HG03439 (cell line): ENCODE measurements around the gene WDR26.
"Not testable (repeated sequence)": the region's sequence is repeated elsewhere in the genome, so short reads cannot be mapped to it uniquely, and the experiment has no call there.

Experiments
- ATAC-seq: cut with Tn5 transposase; IDR thresholded peaks from one replicate; pipeline ENCODE4 v1.9.1; 2021; ENCODE audit warnings: mild to moderate bottlenecking, moderate library complexity; ENCODE audit not compliant: unreplicated experiment

WDR26 gene

DNA sequence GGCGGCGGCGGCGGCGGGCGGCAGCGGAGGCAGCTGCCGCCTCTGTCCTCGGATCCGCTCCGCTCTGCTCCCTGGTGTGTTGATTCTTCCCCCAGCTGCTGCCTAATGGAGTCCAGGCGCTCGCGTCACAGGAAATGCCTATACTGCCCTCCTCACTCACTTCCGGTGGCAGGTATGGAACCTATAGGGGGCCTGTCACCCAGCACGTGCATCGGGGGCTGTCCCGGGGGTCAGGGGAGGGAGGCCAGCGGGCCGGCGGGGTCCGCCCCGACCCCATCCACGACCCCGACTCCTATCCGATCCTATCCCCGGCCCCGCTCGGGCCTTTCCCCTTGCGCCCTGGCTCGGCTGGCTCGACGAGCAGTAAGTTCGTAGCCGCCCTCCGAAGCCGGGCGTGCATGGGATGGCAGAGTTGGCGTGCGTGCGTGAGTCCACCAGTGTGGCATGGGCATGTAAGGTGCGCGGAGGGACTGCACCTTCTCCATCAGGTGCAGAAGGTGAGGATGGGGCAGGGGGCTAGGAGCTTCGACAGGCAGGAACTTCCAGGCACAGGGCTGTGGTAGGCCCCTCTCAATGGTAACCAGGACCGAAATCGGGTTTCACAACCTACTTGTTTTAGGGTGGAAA is at the start of gene WDR26:
Gene WDR26, minus strand, starts transcription at position 107 of the 627 bp plus-strand sequence.
- peak; percentile 86 for ATAC-seq

DNA sequence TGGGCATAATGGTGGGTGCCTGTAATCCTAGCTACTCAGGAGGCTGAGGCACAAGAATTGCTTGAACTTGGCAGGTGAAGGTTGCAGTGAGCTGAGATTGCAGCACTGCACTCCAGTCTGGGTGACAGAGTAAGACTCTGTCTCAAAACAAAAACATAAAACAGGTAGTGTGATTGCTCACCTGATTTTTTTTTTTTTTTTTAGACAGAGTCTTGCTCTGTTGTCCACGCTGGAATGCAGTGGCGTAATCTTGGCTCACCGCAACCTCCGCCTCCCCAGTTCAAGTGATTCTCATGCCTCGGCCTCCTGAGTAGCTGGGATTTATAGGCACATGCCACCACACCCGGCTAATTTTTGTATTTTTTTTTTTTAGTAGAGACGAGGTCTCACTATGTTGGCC is 48.6 kb upstream of the WDR26 start:
- not testable (repeated sequence) for ATAC-seq

DNA sequence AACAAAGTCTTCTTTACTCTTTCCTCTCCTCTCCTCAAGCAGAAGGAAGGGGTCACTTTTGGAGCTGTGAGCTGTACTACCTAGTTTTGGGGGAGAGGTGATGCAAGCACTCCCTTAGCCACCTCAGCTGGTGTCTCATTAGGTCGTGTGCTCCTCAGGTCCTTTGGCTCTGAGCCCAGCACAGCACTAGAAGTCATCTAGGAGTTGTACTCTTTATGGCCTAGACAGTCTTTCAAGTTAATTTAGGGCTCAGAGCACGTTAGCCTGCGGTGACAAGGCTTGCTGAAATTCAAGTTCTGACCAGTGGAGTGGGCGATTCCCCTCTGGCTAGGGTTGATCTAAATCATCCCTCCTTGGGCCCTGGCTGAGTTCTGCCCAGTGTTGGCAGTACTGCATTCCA is 48.0 kb upstream of the WDR26 start:
- no peak for ATAC-seq

DNA sequence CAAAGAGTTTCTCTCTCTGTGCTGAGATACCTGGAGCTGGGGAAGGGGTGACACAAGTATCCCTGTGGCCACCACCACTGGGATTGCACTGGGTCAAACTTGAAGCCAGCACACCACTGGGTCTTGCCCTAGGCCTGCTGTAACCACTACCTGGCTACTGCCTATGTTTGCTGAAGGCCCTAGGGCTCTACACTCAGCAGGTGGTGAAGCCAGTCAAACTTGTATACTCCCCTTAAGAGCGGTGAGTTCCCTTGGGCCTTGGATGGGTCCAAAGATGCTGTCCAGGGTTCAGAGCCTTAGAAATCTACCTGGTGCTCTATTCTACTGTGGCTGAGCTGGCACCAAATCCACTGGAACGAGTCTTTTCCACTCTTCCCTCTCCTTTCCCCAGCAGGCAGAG is 47.0 kb upstream of the WDR26 start:
- no peak for ATAC-seq

DNA sequence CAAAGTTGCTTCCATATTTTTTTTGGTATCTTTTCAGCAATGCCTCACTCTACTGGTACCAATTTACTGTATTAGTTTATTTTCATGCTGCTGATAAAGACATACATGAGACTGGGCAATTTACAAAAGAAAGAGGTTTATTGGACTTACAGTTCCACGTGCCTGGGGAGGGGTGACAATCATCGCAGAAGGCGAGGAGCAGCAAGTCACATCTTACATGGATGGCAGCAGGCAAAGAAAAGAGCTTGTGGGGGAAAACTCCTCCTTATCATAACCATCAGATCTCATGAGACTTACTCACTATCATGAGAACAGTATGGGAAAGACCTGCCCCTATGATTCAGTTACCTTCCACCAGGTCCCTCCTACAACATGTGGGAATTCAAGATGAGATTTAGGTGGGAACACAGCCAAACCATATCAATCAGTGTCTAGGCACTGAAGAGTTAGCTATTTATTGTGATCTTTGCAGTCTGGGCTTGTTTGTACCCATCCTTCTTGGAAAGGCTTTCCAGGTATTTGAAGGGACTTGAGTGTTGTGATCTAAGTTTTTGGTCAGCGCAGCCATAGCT is 46.4 kb upstream of the WDR26 start:
- not testable (repeated sequence) for ATAC-seq

DNA sequence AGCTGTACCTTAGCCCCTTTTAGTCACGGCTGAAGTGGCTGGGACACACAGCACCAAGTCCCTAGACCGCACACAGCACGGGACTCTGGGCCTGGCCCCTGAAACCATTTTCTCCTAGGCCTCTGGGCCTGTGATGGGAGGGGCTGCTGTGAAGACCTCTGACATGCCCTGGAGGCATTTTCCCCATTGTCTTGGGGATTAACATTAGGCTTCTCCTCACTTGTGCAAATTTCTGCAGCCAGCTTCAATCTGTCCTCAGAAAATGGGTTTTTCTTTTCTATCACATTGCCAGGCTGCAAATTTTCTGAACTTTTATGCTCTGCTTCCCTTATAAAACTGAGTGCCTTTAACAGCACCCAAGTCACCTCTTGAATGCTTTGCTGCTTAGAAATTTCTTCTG is 45.6 kb upstream of the WDR26 start:
- not testable (repeated sequence) for ATAC-seq

DNA sequence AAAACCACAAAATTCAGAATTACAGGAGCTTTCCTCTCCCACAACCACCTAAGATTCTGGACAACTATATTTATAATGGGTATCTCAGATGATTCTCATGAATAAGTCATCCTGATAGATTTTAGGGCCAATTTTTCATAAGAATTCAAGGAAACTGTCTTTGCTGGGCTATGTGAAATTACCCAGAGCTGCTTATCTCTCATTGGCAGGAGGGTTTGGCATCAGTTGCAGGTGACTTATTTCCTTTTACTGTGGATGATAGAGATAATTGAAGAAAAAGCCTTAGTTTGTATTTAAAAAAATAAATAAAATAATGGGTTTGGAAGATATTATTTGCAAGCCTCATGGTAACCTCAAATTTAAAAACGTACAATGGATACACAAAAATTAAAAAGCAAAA is 38.2 kb upstream of the WDR26 start:
- ATAC-seq, result no peak

DNA sequence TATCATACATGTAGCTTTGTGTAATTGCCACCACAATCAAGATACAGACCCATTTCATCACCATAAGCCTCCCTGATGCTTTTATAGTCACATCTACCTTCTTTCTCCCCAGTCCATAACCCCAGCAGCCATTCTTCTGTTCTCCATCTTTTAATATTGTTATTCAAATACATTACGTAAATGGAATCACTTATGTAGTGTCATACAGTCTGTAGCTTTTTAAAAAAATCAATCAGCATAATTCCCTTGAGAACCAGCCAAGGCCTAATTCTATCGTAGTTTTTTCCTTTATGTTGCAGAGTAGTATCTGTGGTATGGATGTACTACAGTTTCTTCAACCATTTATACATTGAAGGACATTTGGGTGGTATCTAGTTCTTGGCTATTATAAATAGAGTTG is 31.6 kb upstream of the WDR26 start:
- no peak for ATAC-seq

DNA sequence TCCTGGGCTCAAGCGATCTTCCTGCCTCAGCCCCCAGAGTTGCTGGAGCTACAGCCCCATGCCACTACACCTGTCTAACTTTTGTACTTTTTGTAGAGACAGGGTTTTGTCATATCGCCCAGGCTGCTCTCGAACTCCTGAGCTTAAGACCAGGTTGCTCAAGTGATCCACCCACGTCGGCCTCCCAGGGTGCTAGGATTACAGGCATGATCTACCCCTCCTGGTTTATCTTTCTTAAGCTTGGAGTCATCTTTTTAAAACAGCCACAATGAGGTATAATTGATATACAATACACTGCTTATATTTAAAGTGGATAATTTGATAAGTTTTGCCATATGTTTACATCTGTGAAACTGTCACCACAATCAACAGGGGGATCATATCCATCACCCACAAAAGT is 25.4 kb upstream of the WDR26 start:
- no peak for ATAC-seq

DNA sequence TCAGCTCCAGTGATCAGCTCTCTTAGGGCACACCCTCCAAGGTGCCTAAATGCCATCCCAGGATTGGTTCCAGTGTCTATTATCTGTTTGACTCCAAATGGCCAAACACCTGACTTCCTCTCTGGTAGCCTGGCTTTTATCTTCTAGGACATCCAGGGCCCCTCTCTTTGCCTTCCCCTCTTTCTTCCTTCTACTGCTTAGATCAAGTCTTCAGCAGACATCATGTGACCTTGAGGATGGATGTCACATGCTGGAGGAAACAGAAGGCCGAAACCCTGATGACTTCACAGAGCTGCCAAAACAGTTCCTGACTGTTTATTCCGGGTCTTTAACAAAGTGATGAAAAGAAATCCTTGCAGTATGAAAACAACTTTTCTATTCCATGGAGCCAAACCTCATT is 24.4 kb upstream of the WDR26 start:
- ATAC-seq, result no peak

DNA sequence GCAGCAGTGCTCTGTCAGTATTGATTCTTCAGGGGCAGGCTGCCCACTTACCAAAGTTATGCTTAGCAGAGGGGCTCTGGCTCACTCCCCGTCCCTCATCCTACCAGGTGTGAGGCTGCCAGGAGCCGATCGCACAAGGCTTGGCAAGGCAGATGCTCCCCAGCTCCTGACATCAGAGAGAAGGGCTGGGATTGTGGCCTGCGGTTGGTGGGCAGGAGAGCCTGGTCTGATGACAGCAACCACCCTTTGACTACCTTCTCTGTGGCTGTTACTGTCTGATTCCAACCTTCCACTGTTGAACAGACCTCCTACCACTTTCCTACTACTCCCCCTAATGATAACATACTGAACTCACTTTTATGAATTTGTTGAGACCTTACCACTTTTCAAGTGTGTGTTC is 23.7 kb upstream of the WDR26 start:
- ATAC-seq, result no peak

DNA sequence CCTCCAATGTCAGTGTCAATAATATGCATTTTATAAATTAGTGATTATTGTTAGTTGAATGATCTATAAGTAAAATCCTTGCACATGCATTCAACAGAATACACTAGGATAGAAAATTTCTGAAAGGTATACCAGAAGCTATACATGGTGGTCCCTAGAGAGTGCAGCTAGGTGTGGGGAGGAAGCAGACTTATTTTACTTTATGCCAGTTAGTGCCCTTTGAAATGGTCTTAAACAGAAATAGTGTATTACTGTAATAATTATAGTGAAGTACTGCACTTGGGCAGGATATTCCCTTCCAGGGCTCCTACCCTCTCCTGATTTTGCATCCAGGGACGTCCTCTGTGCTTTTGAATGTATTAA is 23.2 kb upstream of the WDR26 start:
- ATAC-seq, result no peak

DNA sequence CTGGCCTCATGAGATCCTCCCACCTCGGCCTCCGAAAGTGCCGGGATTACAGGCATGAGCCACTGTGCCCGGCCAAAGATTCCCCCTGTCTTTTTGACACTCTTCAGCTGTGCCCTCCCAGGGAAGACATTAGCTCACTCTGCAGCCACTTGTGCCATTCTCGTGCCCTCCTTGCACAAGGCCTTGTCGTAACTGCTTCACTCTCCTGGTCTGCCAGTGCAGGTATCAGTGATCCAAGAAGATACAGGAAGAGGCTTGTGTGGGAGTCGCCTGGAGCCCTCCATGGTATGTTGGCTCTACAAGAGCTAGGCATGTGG is 22.0 kb upstream of the WDR26 start:
- no peak for ATAC-seq

DNA sequence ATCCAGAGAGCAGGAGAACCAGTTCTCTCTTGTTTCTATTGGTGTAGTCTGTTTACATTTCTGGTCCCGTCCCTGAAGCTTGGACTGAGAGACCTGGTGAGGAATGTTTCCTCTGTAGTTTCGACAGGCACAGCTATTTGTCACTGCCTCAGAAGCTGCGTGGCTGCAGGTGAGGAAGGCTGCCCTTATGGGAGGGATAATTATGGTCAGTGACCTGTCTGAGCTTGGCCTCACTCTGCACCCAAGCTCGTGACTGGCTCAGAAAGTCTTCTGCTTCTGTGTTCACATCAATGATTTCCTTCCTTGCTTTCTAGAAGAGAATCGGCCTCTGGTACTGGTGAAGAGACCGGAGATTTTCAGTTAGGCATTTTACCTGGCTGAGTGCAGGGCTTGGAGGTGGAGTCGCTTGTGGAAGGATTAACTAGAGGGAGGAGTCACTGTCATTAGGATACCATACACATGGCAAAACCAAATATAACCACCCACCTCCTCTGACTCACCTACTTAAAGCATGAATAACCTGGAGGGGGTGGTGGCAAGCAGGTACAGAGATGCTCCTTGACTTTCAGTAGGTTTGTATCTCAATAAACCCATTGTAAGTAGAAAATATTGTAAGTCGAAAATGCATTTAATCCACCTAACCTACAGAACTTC is 19.9 kb upstream of the WDR26 start:
- ATAC-seq, result no peak

DNA sequence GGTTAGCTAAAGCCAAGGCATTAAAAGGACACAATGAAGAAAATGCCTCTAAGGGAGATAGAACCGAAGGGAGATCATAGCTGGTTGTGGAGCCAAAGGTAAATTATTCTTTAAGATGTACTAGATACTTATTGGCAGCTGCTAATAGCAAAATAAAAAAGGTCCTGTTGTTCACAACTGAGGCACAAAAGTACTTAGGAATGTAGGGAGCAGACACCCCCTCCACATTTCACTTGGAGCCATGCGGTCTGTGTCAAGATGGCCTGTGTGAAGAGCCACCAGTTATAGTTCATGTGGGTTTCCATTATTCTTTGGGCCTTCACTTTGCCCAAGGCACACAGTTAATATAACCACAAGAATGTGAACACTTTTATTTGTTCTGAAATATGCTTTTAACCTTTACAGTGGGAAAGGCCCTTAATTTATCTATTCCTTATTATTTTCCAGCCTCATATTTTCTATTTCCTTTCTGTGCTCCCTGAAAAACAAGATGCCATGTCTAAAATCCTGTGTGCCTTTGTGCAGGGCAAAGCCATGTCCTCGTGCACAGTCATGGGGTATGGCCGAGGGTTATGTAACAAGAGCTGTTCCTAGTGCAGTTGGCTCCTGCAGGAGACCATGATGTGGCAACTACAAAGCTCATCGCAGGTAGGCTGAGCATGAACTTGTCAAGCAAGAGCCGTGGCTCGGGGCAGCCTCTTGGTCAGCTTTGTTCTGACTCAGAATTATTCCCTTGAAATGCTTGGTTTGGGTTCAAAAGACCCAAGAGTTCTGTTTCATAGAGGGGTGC is 16.2 kb upstream of the WDR26 start:
- no peak for ATAC-seq

DNA sequence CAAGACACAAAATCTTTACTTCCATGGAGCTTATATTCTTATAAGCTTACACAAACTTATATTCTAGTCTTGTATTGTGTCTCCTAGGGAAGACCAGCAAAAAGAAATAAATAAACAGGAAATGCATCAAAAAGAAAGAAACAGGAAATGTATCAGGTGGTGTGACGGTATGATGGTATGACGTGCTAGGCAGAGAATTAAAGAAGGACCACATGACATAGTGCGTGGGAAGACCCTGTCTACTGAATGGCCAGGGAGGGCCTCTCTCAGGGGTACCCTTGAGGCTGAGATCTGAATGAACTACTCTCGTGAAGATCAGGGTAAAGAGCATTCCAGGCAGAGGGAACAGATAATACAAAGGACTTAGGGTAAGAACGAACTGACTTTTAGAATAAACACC is 15.6 kb upstream of the WDR26 start:
- no peak for ATAC-seq

DNA sequence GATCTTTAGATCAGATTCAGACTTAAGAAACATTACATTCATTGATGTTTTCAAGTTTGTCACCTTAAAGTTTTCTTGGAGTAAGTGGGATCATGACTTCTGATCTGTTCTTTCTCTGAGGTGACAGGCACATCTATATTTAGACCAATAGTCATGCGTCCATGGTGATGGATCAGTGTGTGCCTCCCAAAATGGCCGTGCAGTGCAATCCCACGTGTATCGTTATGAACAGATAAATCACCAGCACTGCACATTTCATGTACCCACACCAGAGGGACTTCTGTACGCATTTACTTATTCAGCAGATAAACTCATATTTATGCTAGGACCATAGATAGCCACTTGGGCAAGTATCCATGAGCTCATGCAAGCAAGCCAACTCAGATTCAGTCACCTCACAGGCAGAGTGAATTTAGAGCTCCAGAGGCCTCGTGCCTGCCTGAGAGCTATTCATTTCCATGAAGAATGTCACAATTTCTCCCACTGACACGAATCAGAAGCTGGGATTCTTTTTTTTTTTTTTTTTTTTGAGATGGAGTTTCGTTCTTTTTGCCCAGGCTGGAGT is 13.9 kb upstream of the WDR26 start:
- ATAC-seq, result no peak

DNA sequence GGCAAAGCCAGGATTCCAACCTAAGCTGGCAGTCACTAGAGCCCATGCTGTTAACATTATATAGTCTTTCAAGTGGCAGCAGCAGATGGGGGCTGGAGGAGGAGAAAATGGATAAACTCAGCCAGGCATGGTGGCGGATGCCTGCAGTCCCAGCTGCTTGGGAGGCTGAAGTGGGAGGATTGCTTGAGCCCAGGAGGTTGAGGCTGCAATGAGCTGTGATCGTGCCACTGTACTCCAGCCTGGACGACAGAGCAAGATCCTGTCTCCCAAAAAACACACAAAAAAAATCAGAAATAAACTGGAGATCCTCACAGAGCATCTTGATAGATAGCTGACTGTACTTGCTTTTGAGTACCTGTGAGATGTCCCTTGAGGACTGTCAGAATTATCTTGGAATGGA is 13.4 kb upstream of the WDR26 start:
- no peak for ATAC-seq

DNA sequence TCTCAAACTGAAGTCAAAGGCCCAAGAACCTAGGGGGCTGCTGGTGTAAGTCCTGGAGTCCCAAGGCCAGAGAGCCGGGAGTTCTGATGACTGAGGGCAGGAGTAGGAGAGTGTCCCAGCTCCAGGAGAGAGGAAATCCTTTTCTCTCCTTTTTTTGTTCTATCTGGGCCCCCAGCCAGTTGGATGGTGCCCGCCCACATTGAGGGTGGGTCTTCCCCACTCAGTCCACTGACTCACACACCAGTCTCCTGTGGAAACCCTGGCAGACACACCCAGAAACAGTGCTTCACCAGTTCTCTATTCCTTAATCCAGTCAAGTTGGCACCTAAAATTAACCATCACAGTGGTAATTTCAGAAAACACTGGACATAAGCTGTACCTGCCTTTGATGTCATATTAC is 12.7 kb upstream of the WDR26 start:
- ATAC-seq, result no peak

DNA sequence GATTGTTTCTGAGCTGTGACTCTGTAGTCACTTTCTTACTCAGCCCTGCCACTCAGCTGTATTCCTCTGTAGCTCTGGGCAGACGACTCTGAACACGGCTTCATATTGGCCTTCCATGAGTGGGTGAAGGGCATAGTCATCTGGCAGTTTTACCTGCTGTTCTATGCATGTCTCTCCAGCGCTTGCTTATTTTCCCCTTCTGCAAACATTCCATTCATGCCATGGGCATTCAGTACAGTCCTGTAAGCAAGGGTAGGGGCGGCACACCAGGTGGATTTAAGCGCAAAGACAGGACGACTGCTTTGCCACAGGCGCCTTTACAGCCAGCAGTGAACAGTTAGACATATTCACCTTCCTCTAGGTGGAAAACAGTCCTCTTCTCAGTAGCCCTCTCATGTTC is 4.4 kb upstream of the WDR26 start:
- ATAC-seq, result no peak

DNA sequence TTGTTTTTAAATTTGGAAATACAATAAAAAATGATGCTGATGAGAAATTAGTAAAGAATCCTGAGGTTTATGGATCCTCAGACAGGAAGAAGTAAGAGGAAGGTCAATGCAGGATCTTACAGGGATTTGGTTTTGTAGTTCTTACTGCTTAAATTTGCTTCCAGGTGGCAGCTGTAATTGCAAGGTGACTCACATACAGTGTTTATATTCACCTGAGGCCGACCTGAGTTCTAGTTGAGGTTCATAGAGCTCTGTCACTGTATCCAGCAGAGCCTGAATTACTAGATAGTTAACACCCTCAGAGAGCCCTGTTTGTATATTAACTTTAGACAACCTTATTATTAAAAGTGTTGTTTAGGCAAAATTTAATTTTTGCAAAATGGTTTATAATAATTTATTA is 1.4 kb upstream of the WDR26 start:
- ATAC-seq, result no peak

DNA sequence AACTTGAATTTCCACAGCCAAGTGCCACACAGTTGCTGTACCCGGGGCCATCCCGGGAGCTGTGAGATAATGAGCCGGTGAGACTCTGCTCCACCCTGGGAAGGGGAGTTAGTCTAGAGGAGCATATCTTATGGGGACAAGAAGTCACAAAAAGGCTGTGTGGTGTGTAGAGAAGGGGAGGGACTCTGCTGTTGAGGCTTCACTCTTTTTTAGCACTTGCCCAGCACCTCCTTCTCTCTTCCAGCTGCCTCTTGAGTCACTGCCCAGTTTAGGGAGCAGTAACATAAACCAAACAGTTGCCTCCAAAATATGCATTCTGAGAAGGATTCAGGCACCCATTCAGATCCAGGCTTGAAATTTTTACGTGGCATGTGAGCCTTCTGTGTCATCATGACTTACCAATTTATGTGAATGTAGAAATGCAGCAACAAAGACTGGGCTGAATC is 744 bp upstream of the WDR26 start:
- peak; percentile 17 for ATAC-seq
